Neural progenitor cell (in vitro differentiated cells): Measurements from ENCODE around the gene FHAD1. TPM values are rescaled to one million over a fixed set of nuclear protein-coding genes. Genes with fewer than 3 reads are reported as not detected.
A peak's percentile ranks its signal among the peaks of the same experiment; 100 is the strongest.
"Not testable (repeated sequence)": the region's sequence is repeated elsewhere in the genome, so short reads cannot be mapped to it uniquely, and the experiment has no call there.

Experiments used
- DNase-seq: peaks from one replicate; pipeline ENCODE4 v3.0.0-alpha.2; 2016; ENCODE audit warnings: low spot score
- H2AFZ ChIP-seq: fragments of 200-600 bp; sonication (generic); replicated peaks from 2 replicates; pipeline ENCODE4 v1.6.1; 2016; ENCODE audit warnings: antibody characterized with exemption
- H3F3A ChIP-seq: fragments of 200-600 bp; sonication (generic); 2 replicates; pipeline ENCODE4 v1.6.1; 2016; ENCODE audit warnings: antibody characterized with exemption, low read depth
- H3K27ac ChIP-seq: fragments of 200-600 bp; sonication (generic); 2 replicates; pipeline ENCODE4 v1.5.1; 2016; ENCODE audit warnings: mild to moderate bottlenecking
- H3K27me3 ChIP-seq: fragments of 200-600 bp; sonication (generic); 2 replicates; pipeline ENCODE4 v1.6.1; 2016; ENCODE audit warnings: mild to moderate bottlenecking, moderate library complexity
- H3K36me3 ChIP-seq: fragments of 200-600 bp; sonication (generic); 2 replicates; pipeline ENCODE4 v1.5.1; 2016
- H3K4me1 ChIP-seq: fragments of 200-600 bp; sonication (generic); 2 replicates; pipeline ENCODE4 v1.6.1; 2016; ENCODE audit warnings: mixed run types
- H3K4me2 ChIP-seq: fragments of 200-600 bp; sonication (generic); 2 replicates; pipeline ENCODE4 v1.6.1; 2016
- H3K4me3 ChIP-seq: fragments of 200-600 bp; sonication (generic); 2 replicates; pipeline ENCODE4 v1.5.1; 2016
- H3K79me2 ChIP-seq: fragments of 200-600 bp; sonication (generic); 2 replicates; pipeline ENCODE4 v1.6.1; 2016; ENCODE audit warnings: low read depth
- H3K9ac ChIP-seq: fragments of 200-600 bp; sonication (generic); 2 replicates; pipeline ENCODE4 v1.6.1; 2016
- H3K9me3 ChIP-seq: fragments of 200-600 bp; sonication (generic); 2 replicates; pipeline ENCODE4 v1.5.1; 2016; ENCODE audit warnings: low read depth
- H4K20me1 ChIP-seq: fragments of 200-600 bp; sonication (generic); 2 replicates; pipeline ENCODE4 v1.6.1; 2016; ENCODE audit warnings: low read depth
- H3K27ac Mint-ChIP-seq: 3 replicates; pipeline ENCODE4 v1.8.0; 2021; ENCODE audit warnings: mixed read lengths
- H3K27me3 Mint-ChIP-seq: 2 replicates; pipeline ENCODE4 v1.8.0; 2022; ENCODE audit warnings: low read depth, mild to moderate bottlenecking, inconsistent platforms, moderate library complexity, mixed read lengths; ENCODE audit not compliant: insufficient read depth
- H3K36me3 Mint-ChIP-seq: 3 replicates; pipeline ENCODE4 v1.8.0; 2021; ENCODE audit warnings: mixed read lengths
- H3K4me1 Mint-ChIP-seq: 3 replicates; pipeline ENCODE4 v1.8.0; 2021; ENCODE audit warnings: mixed read lengths
- H3K4me3 Mint-ChIP-seq: 3 replicates; pipeline ENCODE4 v1.8.0; 2021; ENCODE audit warnings: mild to moderate bottlenecking, moderate library complexity, mixed read lengths
- H3K9me3 Mint-ChIP-seq: 3 replicates; pipeline ENCODE4 v1.8.0; 2020; ENCODE audit warnings: mixed read lengths
- CTCF ChIP-seq: fragments of 200-600 bp; sonication (generic); IDR thresholded peaks from 2 replicates; pipeline ENCODE4 v1.5.1; 2017; ENCODE audit warnings: antibody characterized with exemption, mild to moderate bottlenecking
- EZH2 ChIP-seq: fragments of 200-600 bp; sonication (generic); IDR thresholded peaks from 2 replicates; pipeline ENCODE4 v1.6.1; 2017; ENCODE audit warnings: antibody characterized with exemption, mild to moderate bottlenecking, moderate library complexity
- EZH2phosphoT487 ChIP-seq: fragments of 200-600 bp; sonication (generic); IDR thresholded peaks from 2 replicates; pipeline ENCODE4 v1.6.1; 2017; ENCODE audit warnings: antibody characterized with exemption
- total RNA-seq: library from RNA; depleted of rRNA; stranded (reverse); fragments of >200 nt; gene quantifications from 2 replicates; pipeline ENCODE4 v1.2.3, GENCODE V29; 2015; ENCODE audit warnings: low replicate concordance

FHAD1 gene
- total RNA-seq, 1 donor from 2014 or later, result 9.1 TPM

DNA sequence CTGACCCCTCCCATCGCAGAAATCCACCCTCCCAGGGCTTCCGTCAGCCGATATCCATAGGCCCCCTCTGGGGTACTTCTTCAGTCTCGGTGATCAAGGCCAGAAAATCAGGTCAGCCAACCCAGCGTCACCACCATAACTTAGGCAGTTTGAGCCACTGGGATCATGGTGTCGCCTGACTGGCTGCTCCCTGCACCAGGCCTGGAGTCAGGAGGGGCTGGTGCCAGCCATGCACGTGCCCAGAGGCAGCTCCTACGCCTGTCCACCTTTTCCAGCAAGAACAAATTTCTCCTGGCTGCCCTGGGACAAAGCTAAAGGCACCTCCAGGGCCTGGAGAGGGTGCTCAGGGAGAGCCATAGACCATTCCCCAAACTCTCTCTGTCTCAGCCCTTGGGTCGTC lies 186.4 kb downstream of the FHAD1 start:
- Mint-ChIP-seq H3K4me1 (peaks cover 12% of the 10 kb centered on the region), H3K27me3 (peaks cover 10% of the 10 kb centered on the region)

DNA sequence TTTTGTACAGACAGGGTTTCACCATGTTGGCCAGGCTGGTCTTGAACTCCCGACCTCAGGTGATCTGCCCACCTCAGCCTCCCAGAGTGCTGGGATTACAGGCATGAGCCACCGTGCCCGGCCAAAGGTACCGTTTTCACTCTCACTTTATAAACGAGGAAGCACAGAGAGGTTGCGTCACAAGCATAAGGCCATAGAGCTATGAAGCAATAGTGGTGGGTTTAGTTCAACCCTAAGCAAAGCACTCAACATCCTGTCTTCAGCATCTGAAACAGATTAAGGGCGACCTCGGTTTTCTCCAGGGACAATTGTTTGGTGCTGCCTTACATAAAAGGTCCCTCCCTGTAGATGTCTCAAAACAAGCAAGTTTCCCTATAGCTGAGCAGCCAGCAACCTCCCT lies 187.7 kb downstream of the FHAD1 start:
- H3K4me1 ChIP-seq, H3K27me3 ChIP-seq, H3K36me3 ChIP-seq, H3K79me2 ChIP-seq, H2AFZ ChIP-seq, H3K9me3 ChIP-seq, H3K4me2 ChIP-seq, H3K27me3 Mint-ChIP-seq, H3K27ac Mint-ChIP-seq, H3K9me3 Mint-ChIP-seq, H4K20me1 ChIP-seq, H3F3A ChIP-seq, H3K27ac ChIP-seq, DNase-seq, H3K36me3 Mint-ChIP-seq, H3K9ac ChIP-seq, H3K4me3 ChIP-seq, H3K4me3 Mint-ChIP-seq: not testable (repeated sequence)
- H3K4me1 Mint-ChIP-seq, result peaks cover 12% of the 10 kb centered on the region

More for the DNA sequence above, 186.4 kb downstream of the FHAD1 start:
- TF ChIP-seq CTCF (no peak), EZH2phosphoT487 (no peak), EZH2 (no peak)
- H3K27ac ChIP-seq, result no peak overlapping the region
- H3K9ac ChIP-seq, result no peak overlapping the region
- no peaks in the 10 kb centered on the region for H3K4me1 ChIP-seq
- no peaks in the 10 kb centered on the region for H3K36me3 ChIP-seq
- no peaks in the 10 kb centered on the region for H3K27me3 ChIP-seq
- H3K4me3 ChIP-seq, result no peak overlapping the region
- no peaks in the 10 kb centered on the region for H4K20me1 ChIP-seq
- no peaks in the 10 kb centered on the region for H3K9me3 ChIP-seq
- H3K36me3 Mint-ChIP-seq, result no peaks in the 10 kb centered on the region
- no peak overlapping the region for H3K27ac Mint-ChIP-seq
- DNase-seq, result no peak
- no peak overlapping the region for H3K4me3 Mint-ChIP-seq
- no peak overlapping the region for H2AFZ ChIP-seq
- no peak overlapping the region for H3K4me2 ChIP-seq
- H3K79me2 ChIP-seq, result no peaks in the 10 kb centered on the region
- H3F3A ChIP-seq, result no peaks in the 10 kb centered on the region
- H3K9me3 Mint-ChIP-seq, result no peaks in the 10 kb centered on the region

- no peaks in the 10 kb centered on the region for H3K27me3 ChIP-seq
- peak overlapping the region; percentile 9 for H3K27ac Mint-ChIP-seq
- H3K9me3 Mint-ChIP-seq, result no peaks in the 10 kb centered on the region
Measured at GRCh38 chr1:15435239-15436077, 188.4 kb downstream of the FHAD1 start.

More at GRCh38 chr1:15435239-15436077, 188.4 kb downstream of the FHAD1 start:
- Histone ChIP-seq H3K27ac (no peak overlapping the region), H3K9me3 (no peaks in the 10 kb centered on the region), H3K4me1 (no peaks in the 10 kb centered on the region), H2AFZ (no peak overlapping the region), H3F3A (no peaks in the 10 kb centered on the region), H3K4me2 (no peak overlapping the region), H3K79me2 (no peaks in the 10 kb centered on the region), H4K20me1 (no peaks in the 10 kb centered on the region), H3K4me3 (no peak overlapping the region), H3K36me3 (no peaks in the 10 kb centered on the region), H3K9ac (no peak overlapping the region)
- Mint-ChIP-seq H3K4me3 (no peak overlapping the region), H3K4me1 (peaks cover 12% of the 10 kb centered on the region), H3K27me3 (peaks cover 5% of the 10 kb centered on the region), H3K36me3 (no peaks in the 10 kb centered on the region)
- TF ChIP-seq EZH2, result no peak
- TF ChIP-seq EZH2phosphoT487, result no peak
- TF ChIP-seq CTCF, result no peak
- DNase-seq, result no peak
